ENCODE measurements around the gene SLC6A20. TPM values are rescaled to one million over a fixed set of nuclear protein-coding genes. Genes with fewer than 3 reads are reported as not detected.

SLC6A20 gene
- total RNA-seq, 1 donor from 2014 or later: 55.4 TPM

- DNase-seq (ENCODE audit: low spot score): no peak
Measured at GRCh38 chr3:45719655-45720487, 76.5 kb downstream of the SLC6A20 start.

GRCh38 chr3:45716790-45717336 is 79.5 kb downstream of the SLC6A20 start:
- DNase-seq (ENCODE audit: low spot score): no peak

GRCh38 chr3:45715945-45716344 is 80.4 kb downstream of the SLC6A20 start:
- DNase-seq (ENCODE audit: low spot score): no peak

- DNase-seq (ENCODE audit: low spot score): no peak
Measured at GRCh38 chr3:45712434-45713110, 83.8 kb downstream of the SLC6A20 start.

GRCh38 chr3:45711931-45712330 is 84.4 kb downstream of the SLC6A20 start:
- no peak for DNase-seq (ENCODE audit: low spot score)

- no peak for DNase-seq (ENCODE audit: low spot score)
Measured at GRCh38 chr3:45705839-45706808, 90.2 kb downstream of the SLC6A20 start.

Other genes starting within 250 kb of the SLC6A20 start
- 76.8 TPM for gene LIMD1, start 201.8 kb downstream of the SLC6A20 start, total RNA-seq
- gene SACM1L, start 107.1 kb downstream of the SLC6A20 start, total RNA-seq: 51.8 TPM
- gene LZTFL1, start 45.6 kb upstream of the SLC6A20 start, total RNA-seq: 25.4 TPM
- 0.23 TPM for gene CCR9, start 90.0 kb upstream of the SLC6A20 start, total RNA-seq
- 11.9 TPM for gene CXCR6, start 146.9 kb upstream of the SLC6A20 start, total RNA-seq
- 94.4 TPM for gene FYCO1, start 199.3 kb upstream of the SLC6A20 start, total RNA-seq
- 0.66 TPM for gene XCR1, start 230.9 kb upstream of the SLC6A20 start, total RNA-seq

All from mucosa of gallbladder (tissue), 1 donor.